WERI-Rb-1 (cell line): ENCODE data around the gene KAZALD1.

ENCODE experiments used
- DNase-seq: peaks from one replicate; pipeline ENCODE4 v3.0.0-alpha.2; 2020
- H3K27ac ChIP-seq: fragments of 250-450 bp; sonication (Bioruptor Pico); 2 replicates; pipeline ENCODE4 v1.5.1; 2020; ENCODE audit warnings: mild to moderate bottlenecking, moderate library complexity
- H3K27me3 ChIP-seq: fragments of 250-450 bp; sonication (Bioruptor Pico); 2 replicates; pipeline ENCODE4 v1.5.1; 2021; ENCODE audit warnings: mild to moderate bottlenecking, low read depth, moderate library complexity; ENCODE audit not compliant: insufficient read depth, severe bottlenecking
- H3K36me3 ChIP-seq: fragments of 250-450 bp; sonication (Bioruptor Pico); 2 replicates; pipeline ENCODE4 v1.5.1; 2020; ENCODE audit warnings: mild to moderate bottlenecking, moderate library complexity
- H3K4me3 ChIP-seq: 2 replicates; pipeline ENCODE4 v1.5.1; 2011; ENCODE audit warnings: low read depth, mild to moderate bottlenecking, control low read depth, low read length
- H3K9me3 ChIP-seq: fragments of 250-450 bp; sonication (Bioruptor Pico); 2 replicates; pipeline ENCODE4 v1.5.1; 2021; ENCODE audit warnings: mild to moderate bottlenecking, moderate library complexity; ENCODE audit not compliant: severe bottlenecking
- CTCF ChIP-seq: IDR thresholded peaks from 2 replicates; pipeline ENCODE4 v1.5.1; 2011; ENCODE audit warnings: low read depth, mild to moderate bottlenecking, control low read depth, inconsistent platforms, low read length

KAZALD1 gene

GRCh38 chr10:101061624-101062231 lies at the start of gene KAZALD1:
Gene KAZALD1, plus strand, starts transcription at chr10:101061989. Its CDS starts 604 bp downstream, at chr10:101062593.
- Histone ChIP-seq H3K4me3 (peak within 1 kb of the TSS; percentile 77), H3K36me3 (no peaks in the 10 kb centered on the region), H3K27me3 (no peaks in the 10 kb centered on the region), H3K27ac (peak within 1 kb of the TSS; percentile 100), H3K9me3 (no peaks in the 10 kb centered on the region)
- TF ChIP-seq CTCF: no peak
- peak; percentile 39 for DNase-seq

GRCh38 chr10:101012525-101013364 lies 49.0 kb upstream of the KAZALD1 start:
- peak; percentile 89 for TF ChIP-seq CTCF
- Histone ChIP-seq H3K4me3 (no peak overlapping the region), H3K27ac (peak overlapping the region; percentile 66), H3K9me3 (no peaks in the 10 kb centered on the region), H3K36me3 (no peaks in the 10 kb centered on the region; the same call in 1 of the 2 replicates), H3K27me3 (no peaks in the 10 kb centered on the region)
- peak; percentile 93 for DNase-seq

- no peak for DNase-seq
- no peak overlapping the region for H3K27ac ChIP-seq
Observed at GRCh38 chr10:101013365-101013825, 48.4 kb upstream of the KAZALD1 start.

GRCh38 chr10:101014230-101014884 lies 47.4 kb upstream of the KAZALD1 start:
- DNase-seq: peak; percentile 88
- Histone ChIP-seq H3K27ac (no peak overlapping the region), H3K4me3 (no peak overlapping the region), H3K36me3 (no peaks in the 10 kb centered on the region), H3K27me3 (no peaks in the 10 kb centered on the region), H3K9me3 (no peaks in the 10 kb centered on the region)
- peak; percentile 99 for TF ChIP-seq CTCF

More at GRCh38 chr10:101013365-101013825, 48.4 kb upstream of the KAZALD1 start:
- H3K27me3 ChIP-seq: no peaks in the 10 kb centered on the region
- H3K36me3 ChIP-seq: no peaks in the 10 kb centered on the region
- no peak for TF ChIP-seq CTCF
- H3K9me3 ChIP-seq: no peaks in the 10 kb centered on the region
- H3K4me3 ChIP-seq: no peak overlapping the region

GRCh38 chr10:101014966-101015581 lies 46.7 kb upstream of the KAZALD1 start:
- H3K27ac ChIP-seq: no peak overlapping the region

More at GRCh38 chr10:101014966-101015581, 46.7 kb upstream of the KAZALD1 start:
- Histone ChIP-seq H3K27me3 (no peaks in the 10 kb centered on the region), H3K36me3 (no peaks in the 10 kb centered on the region), H3K9me3 (no peaks in the 10 kb centered on the region), H3K4me3 (no peak overlapping the region)
- no peak for DNase-seq
- no peak for TF ChIP-seq CTCF
